Astrocyte (in vitro differentiated cells and primary cell): Measurements from ENCODE around the gene PPP1R14D. TPM values are rescaled to one million over a fixed set of nuclear protein-coding genes. Genes with fewer than 3 reads are reported as not detected.
A peak's percentile ranks its signal among the peaks of the same experiment; 100 is the strongest.

Experiments used
- DNase-seq: peaks from one replicate; pipeline ENCODE4 v3.0.0-alpha.2; 2010; ENCODE audit warnings: low read depth
- FAIRE-seq: peaks from 2 replicates; lab custom pipeline; 2011; peaks lifted over from hg19 to GRCh38; lab: Jason Lieb, UNC
- H2AFZ ChIP-seq: 2 replicates; pipeline ENCODE4 v1.6.0; 2012; ENCODE audit warnings: low read depth, low read length, inconsistent platforms
- H3K27ac ChIP-seq: 2 replicates; pipeline ENCODE4 v1.5.1; 2011; ENCODE audit warnings: low read depth, low read length, inconsistent platforms
- H3K27me3 ChIP-seq: 2 replicates; pipeline ENCODE4 v1.6.0; 2011; ENCODE audit warnings: low read length, inconsistent platforms; ENCODE audit not compliant: insufficient read depth
- H3K36me3 ChIP-seq: 2 replicates; pipeline ENCODE4 v1.5.1; 2011; ENCODE audit warnings: low read length, inconsistent platforms; ENCODE audit not compliant: insufficient read depth
- H3K4me1 ChIP-seq: 2 replicates; pipeline ENCODE4 v1.5.1; 2011; ENCODE audit warnings: low read length, inconsistent platforms; ENCODE audit not compliant: insufficient read depth
- H3K4me2 ChIP-seq: 2 replicates; pipeline ENCODE4 v1.6.0; 2012; ENCODE audit warnings: low read length, inconsistent platforms
- H3K4me3 ChIP-seq: 2 replicates; pipeline ENCODE4 v1.5.1; 2011; ENCODE audit warnings: low read depth, mild to moderate bottlenecking, low read length, inconsistent platforms; ENCODE audit not compliant: insufficient read depth
- H3K79me2 ChIP-seq: 2 replicates; pipeline ENCODE4 v1.6.0; 2012; ENCODE audit warnings: mild to moderate bottlenecking, low read length, inconsistent platforms; ENCODE audit not compliant: insufficient read depth
- H3K9ac ChIP-seq: 2 replicates; pipeline ENCODE4 v1.6.0; 2012; ENCODE audit warnings: mild to moderate bottlenecking, low read length, inconsistent platforms
- H3K9me3 ChIP-seq: 2 replicates; pipeline ENCODE4 v1.5.1; 2012; ENCODE audit warnings: low read depth, mild to moderate bottlenecking, low read length, inconsistent platforms; ENCODE audit not compliant: insufficient read depth
- H4K20me1 ChIP-seq: 2 replicates; pipeline ENCODE4 v1.6.0; 2012; ENCODE audit warnings: low read length, inconsistent platforms; ENCODE audit not compliant: insufficient read depth
- H3K27ac Mint-ChIP-seq: one replicate; pipeline ENCODE4 v1.8.0; 2021; ENCODE audit warnings: mild to moderate bottlenecking, mixed read lengths; ENCODE audit not compliant: unreplicated experiment
- H3K27me3 Mint-ChIP-seq: one replicate; pipeline ENCODE4 v1.8.0; 2021; ENCODE audit warnings: low read depth, mixed read lengths; ENCODE audit not compliant: unreplicated experiment
- H3K36me3 Mint-ChIP-seq: one replicate; pipeline ENCODE4 v1.8.0; 2021; ENCODE audit warnings: low read depth, mixed read lengths; ENCODE audit not compliant: unreplicated experiment
- H3K4me1 Mint-ChIP-seq: one replicate; pipeline ENCODE4 v1.8.0; 2021; ENCODE audit warnings: low read depth, mixed read lengths; ENCODE audit not compliant: unreplicated experiment
- H3K4me3 Mint-ChIP-seq: one replicate; pipeline ENCODE4 v1.8.0; 2021; ENCODE audit warnings: mild to moderate bottlenecking, moderate library complexity, mixed read lengths; ENCODE audit not compliant: unreplicated experiment
- H3K9me3 Mint-ChIP-seq: one replicate; pipeline ENCODE4 v1.8.0; 2021; ENCODE audit warnings: mild to moderate bottlenecking, mixed read lengths; ENCODE audit not compliant: unreplicated experiment
- EZH2 ChIP-seq: IDR thresholded peaks from 2 replicates; pipeline ENCODE4 v1.6.1; 2012; ENCODE audit warnings: mild to moderate bottlenecking, low read length, inconsistent platforms; ENCODE audit not compliant: insufficient read depth
- total RNA-seq: library from RNA; stranded (reverse); gene quantifications from 2 replicates; pipeline ENCODE4 v1.2.1, GENCODE V29; 2021
- TF ChIP-seq, protein P1 (sequence below): IDR thresholded peaks from 2 replicates; pipeline ENCODE4 v1.5.1; 2011; ENCODE audit warnings: low read depth, mild to moderate bottlenecking, inconsistent platforms, low read length, moderate library complexity; ENCODE audit not compliant: insufficient read depth

Gene PPP1R14D
- total RNA-seq, 1 donor from 2014 or later, result not detected

DNA sequence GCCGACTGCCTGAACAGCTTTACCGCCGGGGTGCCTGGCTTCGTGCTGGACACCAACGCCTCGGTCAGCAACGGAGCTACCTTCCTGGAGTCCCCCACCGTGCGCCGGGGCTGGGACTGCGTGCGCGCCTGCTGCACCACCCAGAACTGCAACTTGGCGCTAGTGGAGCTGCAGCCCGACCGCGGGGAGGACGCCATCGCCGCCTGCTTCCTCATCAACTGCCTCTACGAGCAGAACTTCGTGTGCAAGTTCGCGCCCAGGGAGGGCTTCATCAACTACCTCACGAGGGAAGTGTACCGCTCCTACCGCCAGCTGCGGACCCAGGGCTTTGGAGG lies 16.2 kb upstream of the PPP1R14D start:
- no peak for DNase-seq
- no peaks in the 10 kb centered on the region for H3K9me3 Mint-ChIP-seq
- peak overlapping the region; percentile 82 for H3K4me3 Mint-ChIP-seq
- Histone ChIP-seq H3K79me2 (no peaks in the 10 kb centered on the region), H3K27me3 (peaks cover 11% of the 10 kb centered on the region), H3K27ac (no peak overlapping the region), H3K9ac (no peak overlapping the region), H3K9me3 (no peaks in the 10 kb centered on the region), H3K4me3 (peak overlapping the region; percentile 48), H3K4me2 (peak overlapping the region; percentile 80), H2AFZ (peak overlapping the region; percentile 84), H3K36me3 (no peaks in the 10 kb centered on the region), H3K4me1 (peaks cover 13% of the 10 kb centered on the region), H4K20me1 (no peaks in the 10 kb centered on the region)
- H3K36me3 Mint-ChIP-seq, result peaks cover 2% of the 10 kb centered on the region
- peaks cover 32% of the 10 kb centered on the region for H3K4me1 Mint-ChIP-seq
- peak; percentile 77 for TF ChIP-seq EZH2
- TF ChIP-seq, protein P1, sequence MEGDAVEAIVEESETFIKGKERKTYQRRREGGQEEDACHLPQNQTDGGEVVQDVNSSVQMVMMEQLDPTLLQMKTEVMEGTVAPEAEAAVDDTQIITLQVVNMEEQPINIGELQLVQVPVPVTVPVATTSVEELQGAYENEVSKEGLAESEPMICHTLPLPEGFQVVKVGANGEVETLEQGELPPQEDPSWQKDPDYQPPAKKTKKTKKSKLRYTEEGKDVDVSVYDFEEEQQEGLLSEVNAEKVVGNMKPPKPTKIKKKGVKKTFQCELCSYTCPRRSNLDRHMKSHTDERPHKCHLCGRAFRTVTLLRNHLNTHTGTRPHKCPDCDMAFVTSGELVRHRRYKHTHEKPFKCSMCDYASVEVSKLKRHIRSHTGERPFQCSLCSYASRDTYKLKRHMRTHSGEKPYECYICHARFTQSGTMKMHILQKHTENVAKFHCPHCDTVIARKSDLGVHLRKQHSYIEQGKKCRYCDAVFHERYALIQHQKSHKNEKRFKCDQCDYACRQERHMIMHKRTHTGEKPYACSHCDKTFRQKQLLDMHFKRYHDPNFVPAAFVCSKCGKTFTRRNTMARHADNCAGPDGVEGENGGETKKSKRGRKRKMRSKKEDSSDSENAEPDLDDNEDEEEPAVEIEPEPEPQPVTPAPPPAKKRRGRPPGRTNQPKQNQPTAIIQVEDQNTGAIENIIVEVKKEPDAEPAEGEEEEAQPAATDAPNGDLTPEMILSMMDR, result no peak
- H3K27ac Mint-ChIP-seq, result no peak overlapping the region
- no peak for FAIRE-seq
- peaks cover 13% of the 10 kb centered on the region for H3K27me3 Mint-ChIP-seq

DNA sequence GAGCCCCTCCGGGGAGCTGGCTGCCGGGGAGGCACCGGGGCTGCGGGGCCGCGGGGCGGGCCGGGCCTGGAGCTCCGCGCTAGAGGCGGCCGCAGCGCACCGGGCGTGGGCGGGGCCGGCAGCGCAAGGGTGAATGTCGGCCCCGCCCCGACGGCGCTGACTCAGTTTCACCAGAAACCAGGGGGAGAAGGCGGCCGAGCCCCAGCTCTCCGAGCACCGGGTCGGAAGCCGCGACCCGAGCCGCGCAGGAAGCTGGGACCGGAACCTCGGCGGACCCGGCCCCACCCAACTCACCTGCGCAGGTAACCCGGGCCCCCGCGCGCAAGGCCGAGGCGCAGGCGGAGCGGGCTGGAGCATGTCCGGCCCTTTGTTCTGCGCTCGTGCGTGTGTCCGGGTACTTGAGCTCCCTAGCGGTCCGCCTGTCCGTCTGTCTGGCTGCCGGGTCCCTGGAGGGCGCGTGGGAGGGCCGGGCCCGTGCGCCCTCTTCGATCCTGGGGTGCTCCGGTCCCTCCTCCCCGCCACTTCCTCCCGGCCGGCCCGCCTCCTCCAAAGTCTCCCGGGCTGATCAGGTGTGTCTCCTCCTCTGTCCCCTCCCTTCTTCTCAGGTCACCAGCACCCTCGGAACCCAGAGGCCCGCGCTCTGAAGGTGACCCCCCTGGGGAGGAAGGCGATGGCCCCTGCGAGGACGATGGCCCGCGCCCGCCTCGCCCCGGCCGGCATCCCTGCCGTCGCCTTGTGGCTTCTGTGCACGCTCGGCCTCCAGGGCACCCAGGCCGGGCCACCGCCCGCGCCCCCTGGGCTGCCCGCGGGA lies 15.6 kb upstream of the PPP1R14D start, which contains the start of gene SPINT1:
Gene SPINT1, plus strand, starts transcription at position 164 of the 811 bp plus-strand sequence. Its CDS starts 507 bp downstream, at position 671.
- DNase-seq (no peak), FAIRE-seq (no peak)
- Histone ChIP-seq H3K27ac (no peak within 1 kb of the TSS), H3K9me3 (no peaks in the 10 kb centered on the region), H3K4me2 (peak within 1 kb of the TSS; percentile 80), H4K20me1 (no peaks in the 10 kb centered on the region), H3K9ac (no peak within 1 kb of the TSS), H3K4me1 (peaks cover 13% of the 10 kb centered on the region), H3K36me3 (no peaks in the 10 kb centered on the region), H3K27me3 (peaks cover 11% of the 10 kb centered on the region), H3K4me3 (peak within 1 kb of the TSS; percentile 48), H3K79me2 (no peaks in the 10 kb centered on the region), H2AFZ (peak within 1 kb of the TSS; percentile 84)
- Mint-ChIP-seq H3K9me3 (no peaks in the 10 kb centered on the region), H3K27me3 (peaks cover 13% of the 10 kb centered on the region), H3K27ac (peak within 1 kb of the TSS; percentile 75), H3K4me3 (peak within 1 kb of the TSS; percentile 82), H3K36me3 (peaks cover 2% of the 10 kb centered on the region), H3K4me1 (peaks cover 32% of the 10 kb centered on the region)
- TF ChIP-seq, protein P1, result no peak
- peak; percentile 77 for TF ChIP-seq EZH2
